Activated CD4-positive, alpha-beta T cell treated with anti-CD3 and anti-CD28 coated beads, Interleukin-2, Interleukin-6, amounts not matched to agents 100 ng/mL and 50 ng/mL, durations not matched to agents 16 hours and 8 hours (primary cell): ENCODE measurements around the gene SLC2A6.

Source experiments
- DNase-seq: peaks from one replicate; pipeline ENCODE4 v3.0.0-alpha.2; 2020

The SLC2A6 gene

GRCh38 chr9:133515615-133516255 is 36.8 kb upstream of the SLC2A6 start:
- no peak for DNase-seq

- no peak for DNase-seq
Observed at GRCh38 chr9:133515240-133515610, 36.3 kb upstream of the SLC2A6 start.

GRCh38 chr9:133514460-133515239 is 35.8 kb upstream of the SLC2A6 start:
- no peak for DNase-seq

GRCh38 chr9:133513214-133514100 is 34.6 kb upstream of the SLC2A6 start:
- no peak for DNase-seq

- no peak for DNase-seq
Observed at GRCh38 chr9:133512253-133513213, 33.6 kb upstream of the SLC2A6 start.

- DNase-seq = no peak
Observed at GRCh38 chr9:133511607-133512006, 32.7 kb upstream of the SLC2A6 start.

GRCh38 chr9:133510926-133511505 is 32.1 kb upstream of the SLC2A6 start:
- DNase-seq = no peak

GRCh38 chr9:133509179-133510083 is 30.5 kb upstream of the SLC2A6 start:
- no peak for DNase-seq

- no peak for DNase-seq
Observed at GRCh38 chr9:133508046-133508445, 29.1 kb upstream of the SLC2A6 start.

GRCh38 chr9:133507246-133507965 is 28.5 kb upstream of the SLC2A6 start:
- DNase-seq = no peak

GRCh38 chr9:133506653-133507038 is 27.7 kb upstream of the SLC2A6 start:
- no peak for DNase-seq

GRCh38 chr9:133505901-133506652 is 27.2 kb upstream of the SLC2A6 start:
- DNase-seq = no peak

GRCh38 chr9:133505186-133505830 is 26.4 kb upstream of the SLC2A6 start:
- DNase-seq = no peak

GRCh38 chr9:133502112-133502511 is 23.2 kb upstream of the SLC2A6 start:
- DNase-seq = no peak

- DNase-seq = no peak
Observed at GRCh38 chr9:133499892-133500270, 21.0 kb upstream of the SLC2A6 start.

GRCh38 chr9:133499132-133499891 is 20.4 kb upstream of the SLC2A6 start:
- no peak for DNase-seq

- DNase-seq = no peak
Observed at GRCh38 chr9:133496861-133497842, 18.3 kb upstream of the SLC2A6 start.
